Measurements from ENCODE around the gene KRT86.

DNA sequence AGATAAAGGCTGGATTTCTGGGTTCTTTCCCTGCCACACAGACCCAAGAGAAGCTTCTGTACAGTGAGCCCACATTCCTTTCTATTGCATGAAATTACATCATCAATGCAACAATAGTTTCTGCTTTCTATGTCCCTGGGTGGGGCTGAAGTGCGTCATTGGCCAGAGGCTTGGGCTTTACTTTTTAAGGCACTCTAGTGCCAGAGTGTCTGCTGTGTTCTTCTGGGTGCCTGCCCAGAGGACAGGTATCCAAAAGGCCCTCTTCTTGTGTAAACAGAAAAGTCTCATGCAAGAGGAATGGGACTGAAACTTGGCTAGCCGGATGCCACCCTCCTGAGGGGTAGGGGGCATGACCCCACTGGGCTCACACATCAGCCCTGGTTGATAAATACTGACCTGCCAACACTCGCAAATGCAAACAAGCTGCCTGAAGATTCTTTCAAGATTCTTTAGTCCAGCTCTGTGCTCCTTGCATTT, 5.9 kb downstream of the KRT86 start:
- no peak for TF ChIP-seq POLR2A (IDR thresholded peaks at IDR 0.05)
- no peak for TF ChIP-seq CTCF (IDR thresholded peaks at IDR 0.05)
